ENCODE data around the gene FAM72C.
"Not testable (repeated sequence)": the region's sequence is repeated elsewhere in the genome, so short reads cannot be mapped to it uniquely, and the experiment has no call there.

Gene FAM72C

DNA sequence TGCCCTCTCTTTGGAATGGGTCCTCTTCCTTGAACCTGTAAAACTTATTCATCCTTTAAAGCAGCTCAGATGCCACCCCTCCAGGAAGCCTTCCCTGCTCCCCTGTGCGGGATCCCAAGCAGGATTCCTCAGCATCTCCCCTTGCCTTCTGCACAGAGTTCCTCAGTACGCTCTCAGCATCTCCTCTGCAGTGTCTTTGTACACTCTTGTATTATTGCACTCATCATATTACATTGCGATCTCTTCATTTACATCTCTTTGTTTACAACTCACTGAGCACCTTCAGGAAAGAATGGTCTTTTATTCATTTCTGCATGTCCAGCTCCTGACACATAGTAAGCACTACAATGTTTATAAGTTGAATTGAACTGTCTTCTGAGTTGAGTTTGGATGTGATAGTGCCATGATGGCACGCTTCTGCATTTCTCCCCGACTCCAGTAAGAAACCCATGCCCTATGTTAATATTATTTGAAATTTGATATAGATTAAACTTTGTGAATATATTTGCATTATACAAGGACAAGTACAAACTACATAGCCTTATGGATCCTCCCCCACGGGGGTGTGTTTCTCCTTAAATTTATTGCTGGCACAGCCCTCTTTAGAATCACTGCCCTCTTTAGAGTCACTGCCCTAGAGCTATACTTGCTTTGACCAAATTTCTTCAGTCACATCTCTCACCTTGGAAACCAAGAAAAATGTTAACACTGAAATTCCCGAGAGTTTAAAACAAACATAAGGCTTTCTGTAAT lies 13.1 kb upstream of the FAM72C start:
- not testable (repeated sequence) for DNase-seq (ENCODE audit: low read depth)

DNA sequence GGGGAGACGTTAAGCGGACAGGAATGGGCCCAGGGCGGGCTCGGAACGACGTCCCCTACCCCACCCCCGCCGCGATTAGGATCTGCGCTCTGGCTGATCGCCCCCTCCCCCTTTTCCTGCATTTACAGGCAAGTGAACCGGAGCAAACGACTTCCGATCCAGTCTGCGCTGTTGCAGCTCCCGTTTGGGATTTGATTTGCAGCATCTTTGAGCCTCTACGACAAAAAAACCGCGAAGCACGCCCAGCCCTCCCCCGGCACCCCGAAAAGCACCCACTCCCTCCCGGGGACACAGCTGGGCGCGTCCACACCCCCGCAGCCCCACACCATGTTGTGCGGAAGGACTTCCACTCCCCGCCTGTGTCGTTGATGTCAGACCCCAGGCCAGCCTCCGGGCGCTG lies 2.6 kb upstream of the FAM72C start:
- DNase-seq (ENCODE audit: low read depth) = peak; percentile 25

DNA sequence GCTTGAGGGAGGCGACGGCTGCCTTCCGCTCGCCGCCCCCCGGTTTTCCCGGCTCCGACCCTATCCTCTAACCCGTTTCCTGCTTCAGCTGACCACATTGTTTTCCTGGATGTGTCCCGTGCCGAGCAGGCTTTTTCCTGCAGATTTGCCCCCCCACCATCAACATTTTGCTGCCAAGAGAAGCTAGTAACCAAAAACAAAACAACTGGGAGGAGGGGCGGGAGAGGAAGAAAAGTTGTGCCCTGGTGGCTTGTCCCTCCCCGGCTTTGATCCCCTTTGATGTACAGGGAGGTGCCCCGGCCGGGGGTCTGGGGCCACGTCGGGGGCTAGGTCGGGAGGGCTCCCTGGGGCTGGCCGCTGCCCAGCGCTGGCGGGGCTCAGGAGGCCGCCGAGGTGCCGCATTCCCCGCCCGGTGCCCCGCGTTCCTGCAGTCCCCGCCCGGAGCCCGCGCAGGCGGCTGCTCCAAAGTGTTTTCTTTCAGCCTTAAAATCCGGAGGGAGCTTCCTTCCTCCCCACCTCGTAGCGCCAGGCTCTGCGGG lies 2.2 kb upstream of the FAM72C start:
- not testable (repeated sequence) for DNase-seq (ENCODE audit: low read depth)

DNA sequence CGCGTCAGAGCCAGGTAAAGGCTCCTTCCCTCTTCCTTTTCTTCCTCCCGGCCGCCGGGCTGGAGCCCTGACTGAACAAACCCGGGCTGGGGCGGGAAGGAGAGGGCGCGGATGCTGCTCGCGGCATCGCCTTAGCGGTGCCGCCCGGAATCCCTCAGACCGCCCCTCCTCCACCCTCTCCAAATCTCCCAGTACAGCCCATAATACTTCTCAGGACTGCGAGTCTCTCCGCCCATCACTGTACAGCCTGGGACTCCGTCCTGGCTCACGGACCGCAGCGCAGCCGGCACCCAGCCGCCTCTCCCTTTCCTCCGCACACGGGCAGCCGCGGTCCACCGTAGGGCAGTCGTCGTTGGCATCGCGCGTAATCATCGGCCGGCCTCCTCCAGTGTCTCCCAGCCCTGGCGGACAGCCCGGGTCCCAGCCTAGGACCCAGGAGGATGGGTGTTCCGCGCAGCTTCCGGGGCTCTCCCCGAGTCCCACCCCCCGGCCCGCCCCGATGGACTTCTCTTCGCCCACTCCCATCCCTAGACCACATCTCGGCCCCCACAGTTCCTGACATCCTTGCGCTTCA lies 1.1 kb upstream of the FAM72C start:
- not testable (repeated sequence) for DNase-seq (ENCODE audit: low read depth)

DNA sequence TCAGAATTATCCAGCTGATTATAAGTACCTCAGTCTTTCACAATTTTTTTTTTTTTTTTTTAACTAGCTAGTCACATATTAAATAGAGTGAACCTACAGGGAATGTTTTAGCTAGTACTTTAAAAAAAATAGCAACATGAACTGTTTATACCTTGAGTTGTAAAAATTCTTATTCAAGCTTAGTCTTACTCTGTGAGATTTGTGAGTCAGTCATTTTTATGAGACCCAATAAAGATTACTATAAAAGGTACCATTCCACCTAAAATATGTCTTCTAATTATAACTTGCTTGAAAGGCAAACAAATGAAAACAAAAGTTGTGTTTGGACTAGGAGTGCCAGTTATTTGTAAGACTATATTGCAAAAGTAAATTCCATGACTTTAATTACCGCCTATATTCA lies 5.9 kb downstream of the FAM72C start:
- DNase-seq (ENCODE audit: low read depth) = not testable (repeated sequence)

DNA sequence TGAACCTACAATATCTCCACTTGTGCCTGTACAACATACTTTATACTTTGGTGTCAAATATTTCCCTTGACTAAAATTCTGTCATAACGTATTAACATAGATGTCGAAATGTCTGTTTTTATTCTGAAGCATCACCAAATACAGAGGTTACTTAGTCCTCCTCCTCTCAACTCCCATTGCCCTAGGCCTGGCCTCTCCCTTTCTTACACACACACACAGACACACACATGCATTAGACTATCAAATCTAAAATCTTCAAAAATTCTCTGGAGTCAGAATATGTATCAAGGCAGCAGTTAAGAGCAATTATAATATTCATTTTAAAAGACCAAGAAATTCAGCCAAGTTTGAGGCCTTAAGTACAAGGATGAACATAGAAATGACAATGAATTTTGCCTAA lies 7.5 kb downstream of the FAM72C start:
- not testable (repeated sequence) for DNase-seq (ENCODE audit: low read depth)

DNA sequence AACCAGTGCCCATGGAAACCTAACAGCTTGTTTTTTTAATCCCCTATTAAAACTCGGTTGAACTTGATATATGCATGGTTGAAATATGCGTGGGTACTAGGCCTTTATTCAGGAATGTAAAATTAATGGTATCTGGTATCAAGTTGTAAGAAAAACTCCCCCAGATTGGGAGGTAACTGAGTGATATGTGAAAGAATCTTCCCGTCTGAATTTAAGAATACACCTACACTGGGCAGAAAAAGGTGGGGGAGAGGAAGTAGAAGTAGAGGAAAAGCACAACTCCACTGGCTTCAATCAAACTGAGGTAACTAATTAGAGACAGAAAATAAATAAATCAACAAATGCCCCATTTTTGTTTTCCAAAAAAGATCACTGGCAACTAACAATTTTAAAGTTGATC lies 15.9 kb downstream of the FAM72C start:
- DNase-seq (ENCODE audit: low read depth) = not testable (repeated sequence)

DNA sequence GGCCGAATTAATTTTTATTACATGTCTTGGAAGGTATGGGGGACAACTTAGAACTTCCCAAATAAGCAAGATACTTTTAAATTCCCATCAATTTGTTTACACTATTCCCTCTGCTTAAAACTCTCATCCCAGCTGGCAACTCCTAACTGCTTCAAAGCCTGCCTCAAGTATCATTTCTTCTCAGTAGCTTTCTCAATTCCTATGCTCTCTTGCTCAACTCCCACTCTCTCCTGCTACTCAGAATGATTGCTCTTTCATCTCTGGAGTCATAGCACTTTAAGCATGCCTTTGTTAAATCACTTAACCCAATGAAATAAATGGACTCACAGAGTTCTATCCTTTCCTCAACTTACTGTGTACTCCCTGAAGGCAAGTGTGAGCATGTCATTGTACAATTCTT lies 18.9 kb downstream of the FAM72C start:
- DNase-seq (ENCODE audit: low read depth) = not testable (repeated sequence)

DNA sequence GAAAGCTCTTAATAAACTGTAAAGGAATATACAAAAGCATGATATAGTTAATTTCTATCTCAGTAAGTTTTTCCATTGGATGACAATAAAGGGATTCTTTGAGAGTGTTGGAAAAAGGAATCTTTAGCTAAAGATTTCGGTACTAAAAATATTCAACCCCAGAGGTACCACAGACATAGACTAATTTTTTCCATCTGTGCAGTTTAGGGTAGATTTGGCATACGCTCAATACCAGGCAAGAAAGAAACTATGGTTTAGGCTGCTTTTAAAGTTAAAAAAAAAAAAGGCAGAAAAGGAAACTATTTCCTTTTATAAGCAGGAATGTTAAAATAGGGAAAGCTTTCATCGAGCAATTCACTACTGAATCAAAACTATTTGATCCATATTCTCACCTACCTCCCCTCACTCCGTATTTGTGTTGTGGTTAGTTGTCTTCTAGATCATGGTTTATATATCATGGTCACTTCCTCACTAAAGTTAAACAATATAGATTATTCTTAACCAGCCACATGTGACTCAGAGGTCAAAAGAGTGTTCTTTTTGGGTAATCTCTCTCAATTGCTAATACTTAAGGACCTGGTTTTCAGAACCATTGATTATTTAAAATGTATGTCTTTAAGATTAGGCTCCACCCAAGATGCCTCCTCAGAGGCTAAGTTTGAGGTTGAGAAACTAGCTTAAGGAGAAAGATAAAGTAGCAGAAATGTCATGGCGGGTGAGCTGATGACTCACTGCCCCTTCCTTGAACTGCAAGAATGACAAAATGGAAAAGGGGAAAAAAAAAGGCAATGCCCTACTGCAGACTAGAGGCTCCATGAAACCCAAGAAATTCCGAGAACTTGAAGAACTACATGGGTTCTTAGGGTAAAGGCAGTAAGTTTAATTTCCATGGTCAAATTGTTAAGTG lies 20.0 kb downstream of the FAM72C start:
- DNase-seq (ENCODE audit: low read depth) = not testable (repeated sequence)

DNA sequence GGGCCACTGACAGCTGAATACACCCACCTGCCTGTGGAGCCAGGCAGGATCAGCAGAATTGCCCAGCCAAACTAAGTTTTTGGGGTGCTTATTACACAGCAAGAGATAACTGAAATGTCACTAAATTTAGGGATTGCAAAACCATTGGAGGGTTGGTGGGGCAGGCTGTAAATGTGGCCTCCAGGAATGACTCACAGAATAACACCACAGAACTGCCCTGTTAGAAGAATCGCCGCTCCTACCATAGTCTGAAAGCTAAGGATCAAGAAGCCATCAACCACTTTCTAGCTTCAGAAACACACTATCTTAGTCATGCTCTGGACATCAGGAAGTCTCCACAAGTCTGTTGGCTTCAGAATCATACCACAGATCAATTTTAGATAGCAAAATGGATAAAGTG lies 24.0 kb downstream of the FAM72C start:
- DNase-seq (ENCODE audit: low read depth) = not testable (repeated sequence)

DNA sequence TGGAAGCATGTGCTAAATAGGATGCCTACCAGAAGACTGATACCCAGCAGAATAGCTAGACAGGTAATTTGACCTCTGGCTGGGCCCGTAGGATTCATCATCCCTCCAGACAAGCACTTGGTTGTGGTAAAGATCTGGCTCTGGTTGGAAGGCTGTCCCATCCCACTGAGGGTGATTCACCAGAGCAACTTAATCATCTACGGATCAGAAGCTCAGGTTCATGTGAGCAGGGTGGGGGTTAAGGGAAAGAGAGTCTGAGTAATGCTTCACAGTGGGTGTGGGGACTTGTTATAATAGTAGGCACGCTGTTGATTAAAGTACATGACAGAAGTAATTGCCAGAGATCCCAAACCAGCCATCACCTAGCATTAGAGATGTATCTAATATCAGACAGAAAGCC lies 26.5 kb downstream of the FAM72C start:
- not testable (repeated sequence) for DNase-seq (ENCODE audit: low read depth)

DNA sequence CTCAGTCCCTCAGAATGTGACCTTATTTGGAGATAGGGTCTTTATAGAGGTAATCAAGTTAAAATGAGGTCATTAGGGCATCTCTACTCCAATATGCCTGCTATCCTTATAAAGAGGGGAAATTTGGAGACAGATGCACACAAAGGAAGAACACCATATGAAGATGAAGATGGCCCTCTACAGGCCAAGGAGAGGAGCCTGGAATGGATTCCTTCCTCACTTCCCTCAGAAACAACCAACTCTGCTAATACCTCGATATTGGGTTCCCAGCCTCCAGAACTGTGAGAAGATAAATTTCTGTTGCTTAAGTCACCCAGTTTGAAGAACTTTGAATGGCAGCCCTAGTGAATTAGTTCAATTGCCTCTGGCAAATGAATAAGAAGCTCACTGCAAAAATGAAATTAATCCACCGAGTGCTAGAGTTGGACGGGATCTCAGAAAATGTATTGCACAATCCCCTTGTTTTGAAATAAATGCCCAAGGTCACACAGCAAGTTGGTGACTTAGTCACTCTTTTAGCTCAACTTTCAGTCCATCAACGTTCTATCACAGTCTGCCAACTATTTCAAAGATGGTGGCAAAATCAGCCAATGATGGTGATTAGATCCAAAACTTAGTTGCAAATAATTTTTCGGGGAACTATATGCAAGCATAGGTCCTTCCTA lies 27.1 kb downstream of the FAM72C start:
- not testable (repeated sequence) for DNase-seq (ENCODE audit: low read depth)

DNA sequence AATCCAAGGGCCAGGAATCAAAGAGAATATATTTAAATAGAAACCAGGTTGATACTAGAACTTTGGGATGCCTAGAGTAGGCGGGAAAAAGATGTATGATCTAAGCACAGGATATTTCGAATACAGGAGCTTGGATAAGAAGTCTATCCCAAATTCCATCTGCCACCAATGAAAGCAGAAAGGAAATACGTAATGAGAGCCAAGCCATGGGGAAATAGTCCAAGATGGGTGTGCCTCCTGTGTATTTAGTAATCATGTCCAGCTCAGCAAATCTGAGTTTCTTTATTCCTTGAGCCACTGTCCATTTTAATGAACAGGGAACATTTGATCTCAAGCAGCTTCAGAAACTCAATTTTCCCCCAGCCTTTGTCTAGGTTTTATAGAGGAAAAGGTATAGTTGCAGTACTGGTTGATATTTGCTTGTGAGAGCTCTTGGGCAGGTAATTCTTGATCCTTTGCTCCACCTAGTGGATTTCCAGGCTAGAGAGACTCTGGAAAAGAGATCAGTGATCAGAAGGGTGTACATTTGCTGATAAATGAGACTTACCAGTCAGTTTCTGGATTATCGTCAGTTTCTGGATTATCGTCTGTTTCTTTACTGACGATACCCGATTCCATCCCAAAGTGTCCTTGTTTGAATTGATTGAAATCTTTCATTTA lies 28.3 kb downstream of the FAM72C start:
- not testable (repeated sequence) for DNase-seq (ENCODE audit: low read depth)

DNA sequence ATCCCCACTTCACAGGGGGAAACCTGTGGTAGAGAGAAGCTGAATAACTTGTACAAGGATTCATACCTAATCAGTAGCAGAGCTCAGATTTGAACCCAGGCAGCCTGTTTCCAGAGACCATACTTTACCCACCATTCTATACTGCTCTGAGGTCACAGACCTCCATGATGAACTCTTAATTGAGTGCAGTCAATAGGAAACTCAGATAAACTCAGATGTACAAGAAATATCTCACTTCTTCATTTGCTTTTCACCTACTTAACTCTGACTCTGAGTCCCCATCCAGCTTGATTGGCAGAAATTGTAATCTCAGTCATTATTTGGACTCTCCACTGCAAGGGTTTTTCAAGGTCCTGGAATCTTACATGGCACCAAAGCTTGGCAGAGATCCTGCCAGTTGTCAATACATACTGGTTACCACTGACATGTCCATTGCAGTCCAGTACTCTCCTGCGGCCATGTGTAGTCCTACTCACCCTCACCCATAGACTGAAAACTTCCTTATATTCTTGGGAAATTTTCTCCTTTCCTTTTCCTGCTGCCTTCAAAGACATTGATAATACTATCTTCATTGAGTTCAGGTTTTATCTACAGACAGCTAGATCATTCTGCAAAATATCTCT lies 29.4 kb downstream of the FAM72C start:
- DNase-seq (ENCODE audit: low read depth) = not testable (repeated sequence)

DNA sequence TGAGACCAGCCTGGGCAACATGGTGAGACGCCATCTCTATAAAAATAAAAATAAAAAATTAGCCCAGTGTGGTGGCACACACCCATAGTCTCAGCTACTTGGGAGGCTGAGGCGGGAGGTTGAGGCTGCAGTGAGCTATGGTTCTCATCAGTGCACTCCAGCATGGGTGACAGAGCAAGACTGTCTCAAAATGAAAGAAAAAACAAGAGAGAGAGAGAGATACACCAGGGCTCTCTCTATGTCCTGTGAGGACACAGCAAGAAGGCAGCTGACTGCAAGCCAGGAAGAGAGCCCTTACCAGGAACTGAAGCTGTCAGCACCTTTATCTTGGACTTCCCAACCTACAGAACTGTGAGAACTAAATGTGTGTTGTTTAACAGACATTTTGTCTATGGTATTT lies 32.1 kb downstream of the FAM72C start:
- not testable (repeated sequence) for DNase-seq (ENCODE audit: low read depth)

DNA sequence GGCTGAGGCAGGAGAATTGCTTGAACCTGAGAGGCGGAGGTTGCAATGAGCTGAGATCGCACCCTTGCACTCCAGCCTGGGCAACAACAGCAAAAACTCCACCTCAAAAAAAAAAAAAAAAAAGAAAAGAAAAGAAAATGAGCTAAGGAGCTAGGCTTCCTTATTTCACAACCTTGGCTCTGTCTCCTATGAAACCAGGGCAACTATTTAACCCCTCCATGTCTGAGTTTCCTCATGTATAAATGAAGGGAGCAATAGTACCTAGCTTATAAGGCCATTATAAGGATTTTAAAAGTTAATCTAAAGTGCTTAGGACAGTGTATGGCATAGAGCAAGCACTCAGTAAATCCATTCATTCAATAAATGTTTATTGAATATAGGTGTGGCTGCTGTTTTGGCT lies 32.9 kb downstream of the FAM72C start:
- DNase-seq (ENCODE audit: low read depth) = not testable (repeated sequence)

DNA sequence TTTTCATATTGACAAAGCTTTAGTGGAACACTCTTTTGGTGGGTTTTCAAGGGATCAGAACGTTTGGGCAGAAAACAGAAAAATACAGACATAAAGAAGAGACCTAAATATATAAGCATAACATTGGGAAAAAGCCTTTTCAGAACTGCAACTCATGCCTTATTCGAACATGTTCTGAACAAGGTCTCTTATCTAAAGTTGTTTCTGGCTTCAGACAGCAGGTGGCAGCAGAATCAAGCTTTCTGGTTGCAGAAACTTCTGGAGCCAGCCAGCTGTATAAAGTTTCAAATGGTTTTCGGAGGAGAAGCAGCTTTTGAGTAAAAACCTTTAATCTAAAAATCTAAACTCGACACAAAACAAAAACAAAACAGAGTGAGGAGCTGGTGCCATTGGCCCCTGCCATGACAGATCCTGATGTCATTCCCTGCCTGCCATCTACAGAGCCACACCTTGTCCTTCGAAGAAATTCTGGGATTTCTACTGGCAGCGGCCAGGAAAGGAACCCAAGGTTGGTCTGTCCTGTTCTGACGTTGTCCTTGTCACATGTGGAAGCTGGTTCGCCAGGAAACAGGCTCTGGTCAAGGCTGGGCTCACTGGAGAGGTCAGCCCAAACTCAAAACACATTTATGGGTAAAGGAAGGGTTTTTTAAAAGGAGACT lies 35.2 kb downstream of the FAM72C start:
- peak; percentile 15 for DNase-seq (ENCODE audit: low read depth)

DNA sequence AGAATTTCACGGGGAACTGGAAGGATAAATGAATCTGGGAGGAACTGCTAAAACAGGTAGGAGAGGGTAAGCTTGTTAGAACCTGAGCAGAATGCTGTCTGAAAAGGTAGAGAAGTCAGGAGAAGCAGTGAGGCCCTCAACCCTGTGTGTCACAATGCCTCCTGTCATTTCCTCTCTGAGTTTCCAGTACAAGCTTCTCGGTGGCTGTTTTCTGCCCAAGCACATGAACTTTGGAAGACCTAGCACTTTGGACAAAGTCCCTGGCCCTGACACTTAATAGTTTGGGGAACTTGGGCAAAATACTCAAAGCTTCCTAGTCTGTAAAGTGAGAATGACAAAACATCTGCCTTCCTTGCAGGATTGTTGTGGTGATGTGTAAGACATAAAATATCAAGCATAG lies 52.7 kb downstream of the FAM72C start:
- not testable (repeated sequence) for DNase-seq (ENCODE audit: low read depth)

DNA sequence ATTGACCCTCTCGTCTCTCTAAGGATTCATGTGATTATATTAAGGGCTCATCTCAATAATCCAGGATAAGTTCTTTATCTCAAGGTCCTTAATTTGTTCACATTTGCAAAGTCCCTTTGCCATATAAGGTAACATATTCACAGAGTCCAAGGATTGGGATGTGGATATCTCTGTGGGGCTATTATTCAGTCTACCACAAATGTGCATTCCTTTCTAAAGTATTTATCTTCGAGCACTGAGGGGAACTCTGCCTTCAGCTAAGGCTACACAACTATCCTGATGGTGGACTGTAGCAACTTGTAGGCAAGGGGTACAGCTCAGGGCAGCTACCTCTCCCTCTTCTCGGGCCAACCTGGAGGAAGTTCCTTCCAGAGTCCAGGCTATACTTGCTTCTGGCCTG lies 53.2 kb downstream of the FAM72C start:
- DNase-seq (ENCODE audit: low read depth) = not testable (repeated sequence)

DNA sequence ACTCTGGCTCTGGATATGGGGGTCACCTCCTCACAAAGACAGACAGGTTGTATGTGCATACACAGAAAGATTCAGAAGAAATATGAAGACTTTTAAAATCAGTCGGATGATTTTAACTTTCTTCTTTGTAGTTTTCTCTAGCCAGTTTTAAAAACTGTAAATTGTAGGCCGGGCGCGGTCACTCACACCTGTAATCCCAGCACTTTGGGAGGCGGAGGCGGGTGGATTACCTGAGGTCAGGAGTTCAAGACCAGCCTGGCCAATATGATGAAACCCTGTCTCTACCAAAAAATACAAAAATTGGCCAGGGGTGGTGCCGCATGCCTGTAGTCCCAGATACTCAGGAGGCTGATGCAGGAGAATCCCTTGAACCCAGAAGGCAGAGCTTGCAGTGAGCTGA lies 58.1 kb downstream of the FAM72C start:
- not testable (repeated sequence) for DNase-seq (ENCODE audit: low read depth)
